ENCODE data around the gene ITPK1.

- TF ChIP-seq CTCF (IDR thresholded peaks at IDR 0.05; ENCODE audit: borderline replicate concordance, extremely low read depth, low read length, poor library complexity, severe bottlenecking) = no peak
- no peak for TF ChIP-seq EZH2 (IDR thresholded peaks at IDR 0.05; ENCODE audit: borderline replicate concordance, low read depth, low read length, severe bottlenecking)
Measured at GRCh38 chr14:92986254-92987147, 129.2 kb downstream of the ITPK1 start.

All from DND-41 (cell line).